Measurements from ENCODE around the gene CPT1C.

CPT1C gene

GRCh38 chr19:49683814-49684250, 7.1 kb upstream of the CPT1C start:
- no peak for DNase-seq

- DNase-seq, result no peak
Measured at GRCh38 chr19:49684251-49684982, 6.5 kb upstream of the CPT1C start.

GRCh38 chr19:49684983-49685553, 5.8 kb upstream of the CPT1C start:
- DNase-seq, result no peak

DNA sequence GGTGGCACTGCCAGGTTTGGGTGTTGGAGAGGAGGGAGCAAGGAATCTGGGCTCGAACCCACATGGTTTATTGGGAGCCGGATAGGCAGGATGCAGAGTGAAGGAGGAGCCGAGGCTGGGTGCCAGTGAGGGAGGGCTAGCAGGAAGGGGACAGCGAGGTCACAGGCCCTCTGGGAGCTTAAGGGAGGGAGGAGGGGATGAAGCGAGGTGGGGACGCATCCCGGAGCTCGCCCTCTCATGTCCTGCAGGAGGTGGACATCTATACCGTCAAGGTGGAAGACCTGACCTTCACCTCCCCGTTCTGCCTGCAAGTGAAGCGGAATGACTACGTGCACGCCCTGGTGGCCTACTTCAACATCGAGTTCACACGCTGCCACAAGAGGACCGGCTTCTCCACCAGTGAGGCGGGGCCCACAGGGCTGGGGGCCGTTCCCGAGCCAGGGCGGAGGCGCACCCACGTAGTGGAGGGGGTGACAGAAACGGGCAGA, 5.0 kb upstream of the CPT1C start:
- no peak for DNase-seq

GRCh38 chr19:49686503-49687088, 4.3 kb upstream of the CPT1C start:
- DNase-seq, result no peak

DNA sequence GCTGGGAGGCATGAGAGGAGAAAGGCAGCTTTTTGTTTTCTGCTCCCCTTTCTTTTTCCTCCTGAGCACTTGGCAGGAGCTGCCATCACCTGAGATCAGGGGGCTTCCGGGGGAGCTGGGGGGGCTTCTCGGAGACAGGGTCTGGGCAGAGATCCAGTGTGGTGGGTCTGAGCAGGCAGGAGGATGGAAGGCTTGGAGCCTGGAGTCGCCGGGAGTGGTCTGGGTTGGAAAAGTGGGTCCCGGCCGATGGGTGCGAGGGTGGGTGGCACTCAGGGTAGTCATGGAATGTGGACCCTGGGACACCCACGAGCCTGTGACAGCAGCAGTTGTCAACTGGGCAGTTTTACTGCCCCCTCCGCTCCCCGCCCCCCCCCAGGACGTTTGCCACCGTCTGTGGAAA, 3.8 kb upstream of the CPT1C start:
- no peak for DNase-seq

- DNase-seq, result no peak
Measured at GRCh38 chr19:49687566-49688316, 3.2 kb upstream of the CPT1C start.

DNA sequence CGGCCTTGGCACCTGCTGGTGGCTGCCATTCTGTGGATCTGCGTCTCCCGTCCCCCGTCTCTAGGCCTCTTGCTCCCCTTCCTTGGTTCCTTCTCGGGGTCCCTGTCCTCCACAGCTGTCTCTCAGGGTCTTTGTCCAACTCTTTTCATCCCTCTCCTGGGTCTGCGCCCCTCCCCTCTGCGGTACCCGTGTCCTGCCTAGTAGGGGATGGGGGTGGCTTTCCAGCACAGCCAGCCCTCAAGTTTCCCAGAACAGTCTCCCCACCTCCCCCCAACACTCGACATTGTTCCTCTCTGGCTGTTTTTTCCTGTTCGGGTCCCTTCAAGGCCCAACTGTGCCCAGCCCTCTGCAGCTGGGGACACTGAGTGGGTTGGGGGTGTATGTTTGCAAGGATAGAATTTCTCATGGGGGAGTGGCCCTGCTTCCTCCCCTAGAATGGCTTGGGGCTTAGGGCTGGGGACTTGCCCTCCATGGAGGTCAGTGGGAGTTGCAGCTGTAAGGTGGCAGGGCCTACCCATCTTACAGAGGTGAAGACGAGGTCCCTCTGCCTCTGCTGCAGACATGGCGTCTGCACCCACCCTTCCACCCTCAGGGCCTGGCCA, 2.3 kb upstream of the CPT1C start:
- DNase-seq, result no peak

DNA sequence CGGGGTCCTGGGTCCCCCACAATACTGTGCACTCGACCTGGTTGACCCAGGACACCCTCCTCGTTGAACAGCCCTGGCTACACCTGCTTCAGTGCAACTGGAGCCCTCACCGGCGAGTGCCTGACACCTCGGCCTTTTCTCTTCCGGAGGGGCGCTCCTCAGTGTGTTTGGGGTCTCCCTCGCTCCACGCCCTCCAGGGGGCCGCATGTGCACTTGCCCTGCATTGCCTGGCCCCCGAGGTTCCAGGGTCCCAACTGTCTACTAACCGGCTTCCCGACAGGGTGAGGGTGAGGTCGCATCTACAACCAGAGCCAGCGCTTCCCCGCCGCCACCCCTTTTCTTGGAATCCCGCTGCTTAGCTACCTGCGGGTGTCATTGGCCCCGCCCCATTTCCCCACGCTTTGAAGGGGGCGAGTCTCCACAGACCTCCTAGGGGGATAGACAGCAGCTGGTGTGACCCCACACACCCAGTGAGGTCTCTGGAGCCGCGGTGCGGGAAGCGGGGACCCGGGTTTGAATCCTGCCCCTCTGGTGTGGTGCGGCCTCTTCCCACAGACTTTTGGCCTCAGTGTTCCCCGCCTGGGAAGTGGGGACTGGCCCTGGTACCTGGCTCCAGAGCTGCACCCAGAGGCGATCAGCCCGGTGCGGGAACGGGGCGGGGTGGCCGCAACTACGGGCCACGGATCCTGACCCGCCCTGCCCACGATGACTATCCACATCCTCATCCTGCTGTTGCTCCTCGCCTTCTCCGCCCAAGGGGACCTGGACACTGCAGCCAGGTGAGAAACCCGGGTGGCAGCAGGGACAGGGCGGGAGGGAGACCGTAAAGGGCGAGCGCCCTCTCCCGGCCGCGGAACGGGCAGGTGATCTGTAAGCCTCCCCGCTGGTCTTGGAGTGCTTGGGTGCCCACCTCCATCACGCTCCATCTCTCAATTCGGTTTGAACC, 1.5 kb upstream of the CPT1C start, which contains the start of gene ADM5:
Gene ADM5, plus strand, starts transcription at position 462 of the 946 bp plus-strand sequence. Its CDS starts 244 bp downstream, at position 706.
- DNase-seq, result no peak

- DNase-seq, result no peak
Measured at GRCh38 chr19:49690079-49690655, 749 bp upstream of the CPT1C start.

GRCh38 chr19:49691243-49692146, 579 bp downstream of the CPT1C start:
- DNase-seq, result peak; percentile 48

- DNase-seq, result no peak
Measured at GRCh38 chr19:49692147-49692506, 1.2 kb downstream of the CPT1C start.

DNA sequence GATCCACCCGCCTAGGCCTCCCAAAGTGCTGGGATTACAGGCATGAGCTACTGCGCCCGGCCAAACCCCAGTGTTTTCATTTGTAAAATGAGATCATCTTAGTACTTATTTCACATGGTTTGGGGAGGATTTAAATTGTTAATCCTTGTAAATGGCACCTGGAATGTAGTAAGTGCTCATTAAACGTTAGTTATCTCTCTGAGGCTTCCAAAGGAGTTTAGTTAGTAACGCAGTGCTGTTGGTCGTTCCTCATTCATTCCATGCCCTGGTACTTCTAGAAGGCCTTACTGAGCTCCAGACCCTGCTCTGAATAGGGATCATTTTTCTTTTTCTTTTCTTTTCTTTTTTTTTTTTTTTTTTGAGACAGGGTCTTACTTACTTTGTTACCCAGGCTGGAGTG, 5.2 kb downstream of the CPT1C start:
- no peak for DNase-seq

- DNase-seq, result no peak
Measured at GRCh38 chr19:49696865-49697264, 5.9 kb downstream of the CPT1C start.

DNA sequence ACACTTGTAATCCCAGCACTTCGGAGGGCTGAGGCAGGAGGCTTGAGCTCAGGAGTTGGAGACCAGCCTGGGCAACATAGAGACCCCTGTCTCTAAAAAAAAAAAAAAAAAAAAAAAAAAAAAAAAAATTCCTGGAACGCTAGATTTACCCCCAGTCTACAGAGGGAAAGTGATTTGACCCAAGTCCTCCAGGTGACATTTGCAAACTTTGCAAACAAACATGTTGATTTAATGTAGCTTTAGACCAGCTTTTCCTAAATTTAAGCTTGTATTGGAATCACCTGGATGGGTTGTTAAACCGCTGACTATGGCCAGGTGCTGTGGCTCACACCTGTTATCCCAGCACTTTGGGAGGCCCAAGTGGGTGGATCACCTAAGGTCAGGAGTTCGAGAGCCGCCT, 8.4 kb downstream of the CPT1C start:
- no peak for DNase-seq

DNA sequence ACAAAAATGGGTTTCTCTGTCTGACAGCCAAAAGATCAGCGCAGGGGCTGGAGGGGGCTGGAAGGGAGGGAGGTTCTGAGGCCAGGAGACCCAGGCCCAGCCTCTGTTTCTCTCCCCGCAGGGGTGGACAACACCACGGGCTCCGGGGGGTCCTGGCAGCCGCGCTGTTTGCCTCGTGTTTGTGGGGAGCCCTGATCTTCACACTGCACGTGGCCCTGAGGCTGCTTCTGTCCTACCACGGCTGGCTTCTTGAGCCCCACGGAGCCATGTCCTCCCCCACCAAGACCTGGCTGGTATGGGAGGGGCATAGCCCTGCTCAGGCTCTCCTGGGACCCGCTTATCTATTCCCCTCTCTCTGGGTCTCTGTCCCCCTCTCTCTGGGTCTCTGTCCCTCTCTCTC, 9.6 kb downstream of the CPT1C start:
- DNase-seq, result no peak

- DNase-seq, result no peak
Measured at GRCh38 chr19:49701271-49701786, 10.4 kb downstream of the CPT1C start.

DNA sequence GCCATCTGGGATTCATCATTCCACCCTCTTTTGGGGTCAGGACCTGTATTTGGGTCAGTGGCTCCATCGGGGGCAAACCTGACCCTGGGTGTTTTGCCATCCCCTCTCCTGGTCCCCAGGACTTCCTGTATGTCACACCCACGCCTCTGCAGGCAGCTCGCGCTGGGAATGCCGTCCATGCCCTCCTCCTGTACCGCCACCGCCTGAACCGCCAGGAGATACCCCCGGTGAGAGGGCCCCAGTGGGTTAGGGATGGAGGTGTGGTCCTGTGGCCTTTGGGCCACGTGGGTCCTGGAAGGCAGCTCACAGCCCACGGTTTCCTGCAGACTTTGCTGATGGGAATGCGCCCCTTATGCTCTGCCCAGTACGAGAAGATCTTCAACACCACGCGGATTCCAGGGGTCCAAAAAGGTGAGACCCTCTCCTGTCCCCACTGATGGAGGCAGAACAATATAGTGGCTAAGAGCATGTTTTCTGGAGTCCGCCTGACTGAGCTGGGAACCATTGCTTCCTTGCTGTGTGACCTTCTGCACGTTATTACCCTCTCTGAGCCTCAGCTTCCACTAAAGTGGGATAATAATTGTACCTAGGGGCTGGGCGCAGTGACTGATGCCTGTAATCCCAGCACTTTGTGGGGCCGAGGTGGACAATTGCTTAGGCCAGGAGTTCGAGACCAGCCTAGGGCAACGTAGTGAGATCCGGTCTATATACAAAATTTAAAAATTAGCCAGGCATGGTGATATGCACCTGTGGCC, 14.1 kb downstream of the CPT1C start:
- DNase-seq, result no peak

DNA sequence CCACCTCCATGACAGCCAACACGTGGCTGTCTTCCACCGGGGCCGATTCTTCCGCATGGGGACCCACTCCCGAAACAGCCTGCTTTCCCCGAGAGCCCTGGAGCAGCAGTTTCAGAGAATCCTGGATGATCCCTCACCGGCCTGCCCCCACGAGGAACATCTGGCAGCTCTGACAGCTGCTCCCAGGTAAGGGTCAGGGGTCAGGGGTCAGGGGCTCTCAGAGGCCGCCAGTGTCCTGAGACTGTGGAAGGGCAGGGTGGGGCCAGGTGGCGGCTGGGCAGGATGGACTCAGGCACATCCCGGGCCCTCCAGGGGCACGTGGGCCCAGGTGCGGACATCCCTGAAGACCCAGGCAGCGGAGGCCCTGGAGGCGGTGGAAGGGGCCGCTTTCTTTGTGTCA, 15.0 kb downstream of the CPT1C start:
- DNase-seq, result no peak

All from T1000 (cell line).